Stimulated activated naive CD8-positive, alpha-beta T cell treated with anti-CD3 and anti-CD28 coated beads, Interleukin-15, amount 100 ng/mL, for 72 hours (primary cell): ENCODE data around the gene C8A.

ENCODE experiments used
- ATAC-seq: fragments of 150-1000 bp; cut with Tn5 transposase; 2 replicates; pipeline ENCODE4 v1.10.0; 2021; ENCODE audit warnings: mild to moderate bottlenecking, moderate library complexity
- DNase-seq, 2 donors: peaks; one replicate each; pipeline ENCODE4 v3.0.0; 2021 to 2022
- H3K27ac Mint-ChIP-seq, 2 donors: one replicate each; pipeline ENCODE4 v1.8.0; 2022; ENCODE audit warnings: mild to moderate bottlenecking in 2 of 2, mixed read lengths in 2 of 2, moderate library complexity in 2 of 2
- H3K27me3 Mint-ChIP-seq: one replicate; pipeline ENCODE4 v1.8.0; 2022; ENCODE audit warnings: mixed read lengths
- H3K4me1 Mint-ChIP-seq: one replicate; pipeline ENCODE4 v1.8.0; 2022; ENCODE audit warnings: mild to moderate bottlenecking, mixed read lengths
- H3K4me3 Mint-ChIP-seq, 2 donors: one replicate each; pipeline ENCODE4 v1.8.0; 2022; ENCODE audit warnings: mild to moderate bottlenecking in 2 of 2, mixed read lengths in 2 of 2, moderate library complexity in 1 of 2
- H3K9me3 Mint-ChIP-seq, 2 donors: one replicate each; pipeline ENCODE4 v1.8.0; 2022; ENCODE audit warnings: mixed read lengths in 2 of 2

C8A gene

DNA sequence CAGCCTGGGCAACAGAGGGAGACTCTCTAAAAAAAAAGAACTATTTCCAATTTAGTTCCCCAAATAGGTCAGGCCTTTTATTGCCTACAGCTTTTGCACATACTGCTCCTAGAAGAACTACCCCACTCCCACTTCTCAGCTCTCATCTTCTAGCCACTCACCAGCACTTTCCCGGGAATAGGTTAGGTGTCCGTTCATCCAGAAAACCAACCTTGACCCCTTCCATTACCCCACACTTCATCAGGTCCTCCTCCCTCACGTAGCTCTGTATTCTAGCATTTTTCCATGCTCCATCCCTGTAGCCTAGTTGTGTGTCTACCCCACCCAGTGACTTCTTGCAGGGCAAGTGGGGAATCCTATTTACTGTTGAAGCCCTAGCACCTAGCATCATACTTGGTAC is 68.6 kb downstream of the C8A start:
- H3K4me3 Mint-ChIP-seq, result no peak overlapping the region
- DNase-seq (no peak), ATAC-seq (no peak)
- H3K4me1 Mint-ChIP-seq, result no peaks in the 10 kb centered on the region
- no peaks in the 10 kb centered on the region for H3K9me3 Mint-ChIP-seq
- H3K27me3 Mint-ChIP-seq, result peaks cover 31% of the 10 kb centered on the region
- no peak overlapping the region for H3K27ac Mint-ChIP-seq

DNA sequence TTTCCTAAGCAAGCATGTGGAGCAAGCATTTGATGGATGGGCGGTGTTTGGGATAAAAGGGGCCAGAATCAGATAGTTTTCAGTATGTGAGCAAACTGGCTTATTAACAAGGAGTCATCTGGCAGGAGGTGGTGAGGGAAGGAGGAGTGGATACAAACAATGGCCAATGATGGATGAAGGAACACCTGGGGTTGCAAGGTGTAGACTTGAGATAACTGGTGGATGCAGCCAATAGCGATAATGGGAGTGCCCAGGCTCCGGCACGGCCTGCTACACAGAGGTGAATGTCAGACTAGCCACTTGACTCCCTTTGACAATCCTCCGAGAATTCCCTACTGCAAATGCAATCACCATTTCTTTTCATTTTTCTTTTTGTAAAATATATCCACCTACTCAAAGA is 69.5 kb downstream of the C8A start:
- Mint-ChIP-seq H3K27ac (no peak overlapping the region), H3K9me3 (no peaks in the 10 kb centered on the region), H3K27me3 (peaks cover 31% of the 10 kb centered on the region), H3K4me3 (no peak overlapping the region), H3K4me1 (no peaks in the 10 kb centered on the region)
- DNase-seq (no peak), ATAC-seq (no peak)

DNA sequence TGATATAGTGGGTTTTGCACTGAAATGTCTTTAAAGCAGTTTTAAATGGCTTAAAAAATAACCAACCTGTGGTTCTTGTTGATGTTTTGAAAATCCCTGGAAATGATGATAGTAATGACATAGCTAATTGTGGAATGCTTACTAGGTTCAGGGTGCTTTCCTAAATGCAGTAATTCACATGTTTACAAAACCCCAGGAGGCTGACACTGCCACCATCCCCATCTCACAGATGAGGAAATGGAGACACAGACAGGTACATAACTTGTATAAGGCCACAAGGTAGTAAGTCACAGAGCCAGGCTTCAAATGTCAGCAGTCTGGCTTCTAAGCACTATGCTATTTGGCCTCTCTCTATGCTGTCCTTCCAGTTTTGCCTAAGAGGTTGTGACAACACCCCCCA is 70.6 kb downstream of the C8A start:
- Mint-ChIP-seq H3K27me3 (peaks cover 30% of the 10 kb centered on the region), H3K4me1 (no peaks in the 10 kb centered on the region), H3K4me3 (no peak overlapping the region), H3K27ac (no peak overlapping the region), H3K9me3 (peaks cover 0 to 7% of the 10 kb centered on the region in 2 donors)
- DNase-seq (no peak), ATAC-seq (no peak)

DNA sequence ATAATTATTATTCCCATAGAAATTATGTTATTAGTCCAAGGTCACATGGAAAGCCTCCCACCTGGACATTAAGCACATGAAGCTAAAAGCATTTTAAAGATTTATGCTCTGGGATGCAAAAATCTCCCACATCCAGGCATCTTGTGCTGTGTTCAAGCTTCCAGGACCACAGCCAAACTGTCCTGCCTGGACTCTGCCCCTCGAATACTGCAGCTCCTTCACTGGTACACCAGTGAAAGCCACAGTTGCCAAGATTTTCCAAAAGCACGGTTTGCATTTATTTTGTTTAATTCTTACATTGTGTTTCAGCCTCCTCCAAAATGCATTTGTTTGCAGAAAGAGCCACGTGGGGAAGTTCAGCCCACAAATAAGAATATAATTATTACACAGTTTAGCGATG is 72.6 kb downstream of the C8A start:
- H3K4me1 Mint-ChIP-seq, result no peaks in the 10 kb centered on the region
- peaks cover 26% of the 10 kb centered on the region for H3K27me3 Mint-ChIP-seq
- peaks cover 0 to 7% of the 10 kb centered on the region in 2 donors for H3K9me3 Mint-ChIP-seq
- ATAC-seq (no peak), DNase-seq (no peak)
- no peak overlapping the region for H3K27ac Mint-ChIP-seq
- no peak overlapping the region for H3K4me3 Mint-ChIP-seq

DNA sequence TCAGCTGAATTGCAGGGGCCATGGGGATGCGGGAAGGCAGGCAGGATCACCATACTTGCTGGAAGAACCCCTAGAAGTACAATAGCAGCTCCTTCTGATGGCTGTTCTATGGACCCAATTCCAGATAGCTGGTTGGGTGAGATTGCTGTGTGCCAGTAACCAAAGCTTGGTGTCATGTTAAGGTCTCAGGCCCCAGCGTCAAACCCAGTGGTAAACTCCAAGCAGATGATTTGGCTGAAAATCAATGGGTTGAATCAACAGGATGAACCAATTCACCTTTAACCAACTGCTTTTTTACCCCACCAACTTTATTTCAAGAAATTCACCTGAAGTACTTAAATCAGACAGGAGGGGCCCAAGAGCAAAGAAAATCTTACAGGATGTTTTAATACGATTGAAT is 73.4 kb downstream of the C8A start:
- Mint-ChIP-seq H3K4me3 (no peak overlapping the region), H3K27ac (no peak overlapping the region), H3K9me3 (peaks cover 0 to 7% of the 10 kb centered on the region in 2 donors), H3K4me1 (no peaks in the 10 kb centered on the region), H3K27me3 (peaks cover 25% of the 10 kb centered on the region)
- DNase-seq (no peak), ATAC-seq (no peak)

DNA sequence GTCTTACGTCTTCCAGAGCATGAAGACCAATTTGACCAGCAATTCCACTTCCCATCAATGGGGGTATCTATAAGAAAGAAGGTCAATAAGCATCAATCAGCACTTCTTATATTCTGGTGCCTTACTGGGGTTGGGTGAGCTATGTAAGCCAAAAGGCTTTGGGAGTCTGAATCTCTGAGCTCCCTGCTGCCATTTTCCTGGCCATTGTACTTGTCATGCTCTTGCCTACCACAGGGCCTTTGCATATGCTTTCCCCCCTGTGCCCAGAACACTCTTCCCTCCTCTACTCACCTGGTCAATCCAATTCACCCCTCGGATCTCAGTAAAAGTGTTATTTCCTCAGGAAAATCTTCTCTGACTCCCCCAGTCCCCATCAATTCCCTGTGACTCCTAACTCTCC is 74.9 kb downstream of the C8A start:
- Mint-ChIP-seq H3K9me3 (peaks cover 0 to 7% of the 10 kb centered on the region in 2 donors), H3K27me3 (peaks cover 18% of the 10 kb centered on the region), H3K4me1 (no peaks in the 10 kb centered on the region), H3K4me3 (no peak overlapping the region), H3K27ac (no peak overlapping the region)
- no peak for ATAC-seq
- DNase-seq, result no peak

DNA sequence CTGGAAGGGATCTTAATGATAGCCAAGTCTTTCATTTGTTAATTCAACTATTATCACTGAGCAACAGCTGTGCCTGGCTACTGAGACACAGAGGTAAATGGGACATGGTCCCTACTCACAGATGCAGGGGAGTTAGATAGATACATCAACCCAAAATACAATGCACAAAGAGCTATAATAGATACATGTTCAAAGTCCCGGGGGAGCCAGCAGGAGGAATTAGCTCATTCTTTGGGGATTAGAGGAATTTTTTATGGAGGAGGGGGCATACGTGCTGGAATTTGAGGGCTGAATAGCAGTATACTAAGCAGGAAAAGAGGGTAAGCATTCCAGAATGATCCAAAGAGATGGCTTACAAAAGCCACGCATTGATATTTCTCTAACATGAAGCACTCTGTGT is 76.6 kb downstream of the C8A start:
- Mint-ChIP-seq H3K4me3 (no peak overlapping the region), H3K4me1 (no peaks in the 10 kb centered on the region), H3K27ac (no peak overlapping the region), H3K27me3 (peaks cover 18% of the 10 kb centered on the region), H3K9me3 (peaks cover 0 to 7% of the 10 kb centered on the region in 2 donors)
- no peak for ATAC-seq
- no peak for DNase-seq

DNA sequence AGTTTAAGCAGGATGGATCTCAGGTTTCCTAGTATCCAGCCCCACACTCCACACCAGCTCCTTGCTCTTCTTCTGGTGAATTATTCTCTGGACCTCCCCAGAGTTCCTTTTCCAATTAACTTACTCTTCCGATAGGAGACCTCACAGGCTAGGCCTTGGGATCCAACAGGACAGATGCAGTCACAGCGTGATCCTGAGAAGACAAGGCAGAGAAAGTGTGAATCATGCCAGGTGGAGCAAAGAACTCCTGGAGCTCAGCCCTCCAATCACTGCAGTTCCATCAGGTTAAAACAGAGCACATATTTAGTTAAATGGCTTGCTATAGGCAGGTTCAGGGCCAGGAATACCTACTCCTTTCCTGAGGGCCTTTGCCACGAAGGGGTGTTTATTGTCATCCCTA is 77.1 kb downstream of the C8A start:
- no peaks in the 10 kb centered on the region for H3K4me1 Mint-ChIP-seq
- H3K4me3 Mint-ChIP-seq, result no peak overlapping the region
- peaks cover 0 to 7% of the 10 kb centered on the region in 2 donors for H3K9me3 Mint-ChIP-seq
- no peak for DNase-seq
- peaks cover 18% of the 10 kb centered on the region for H3K27me3 Mint-ChIP-seq
- ATAC-seq, result no peak
- H3K27ac Mint-ChIP-seq, result no peak overlapping the region

DNA sequence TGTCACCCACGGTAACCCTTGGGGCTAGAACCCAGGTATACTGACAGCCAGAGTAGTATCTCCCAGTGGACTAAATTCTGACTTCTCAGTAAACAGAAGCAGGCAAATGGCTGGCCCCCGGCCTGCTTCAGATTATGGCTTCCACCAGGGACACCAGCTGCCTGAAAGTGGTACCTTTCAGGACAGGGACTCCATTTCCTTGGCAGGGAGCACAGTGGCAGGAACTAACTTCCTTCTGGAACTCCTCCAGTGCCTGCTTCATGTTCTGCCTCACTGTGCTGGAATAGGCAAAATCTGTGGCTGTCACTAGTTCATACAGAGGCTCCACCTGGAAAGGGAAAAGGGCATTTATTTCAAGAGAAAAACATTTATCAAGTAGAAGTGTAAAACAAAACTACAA is 78.6 kb downstream of the C8A start:
- DNase-seq, result no peak
- Mint-ChIP-seq H3K4me3 (no peak overlapping the region), H3K27me3 (peaks cover 18% of the 10 kb centered on the region), H3K27ac (no peak overlapping the region), H3K9me3 (peaks cover 0 to 7% of the 10 kb centered on the region in 2 donors), H3K4me1 (no peaks in the 10 kb centered on the region)
- no peak for ATAC-seq

DNA sequence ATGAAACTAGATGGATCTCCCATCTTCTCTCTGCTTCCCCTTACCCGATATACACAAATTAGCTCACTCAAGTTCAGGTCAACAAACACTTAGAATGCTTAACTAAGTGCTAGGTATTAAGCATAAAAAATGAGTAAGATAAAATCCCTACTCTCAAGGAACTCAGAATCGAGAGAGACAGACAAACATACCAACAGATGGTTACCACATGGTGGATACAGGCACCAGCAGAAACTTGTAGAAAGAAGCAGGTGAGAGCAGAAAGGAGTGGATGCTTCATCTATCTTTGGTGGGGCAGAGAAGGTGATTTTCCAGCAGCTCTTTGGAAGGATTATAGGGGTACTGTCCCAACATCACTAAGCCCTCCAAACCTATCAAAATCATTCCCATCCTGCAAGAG is 79.0 kb downstream of the C8A start:
- peaks cover 0 to 7% of the 10 kb centered on the region in 2 donors for H3K9me3 Mint-ChIP-seq
- DNase-seq (no peak), ATAC-seq (no peak)
- no peaks in the 10 kb centered on the region for H3K4me1 Mint-ChIP-seq
- no peak overlapping the region for H3K4me3 Mint-ChIP-seq
- no peak overlapping the region for H3K27ac Mint-ChIP-seq
- peaks cover 18% of the 10 kb centered on the region for H3K27me3 Mint-ChIP-seq

DNA sequence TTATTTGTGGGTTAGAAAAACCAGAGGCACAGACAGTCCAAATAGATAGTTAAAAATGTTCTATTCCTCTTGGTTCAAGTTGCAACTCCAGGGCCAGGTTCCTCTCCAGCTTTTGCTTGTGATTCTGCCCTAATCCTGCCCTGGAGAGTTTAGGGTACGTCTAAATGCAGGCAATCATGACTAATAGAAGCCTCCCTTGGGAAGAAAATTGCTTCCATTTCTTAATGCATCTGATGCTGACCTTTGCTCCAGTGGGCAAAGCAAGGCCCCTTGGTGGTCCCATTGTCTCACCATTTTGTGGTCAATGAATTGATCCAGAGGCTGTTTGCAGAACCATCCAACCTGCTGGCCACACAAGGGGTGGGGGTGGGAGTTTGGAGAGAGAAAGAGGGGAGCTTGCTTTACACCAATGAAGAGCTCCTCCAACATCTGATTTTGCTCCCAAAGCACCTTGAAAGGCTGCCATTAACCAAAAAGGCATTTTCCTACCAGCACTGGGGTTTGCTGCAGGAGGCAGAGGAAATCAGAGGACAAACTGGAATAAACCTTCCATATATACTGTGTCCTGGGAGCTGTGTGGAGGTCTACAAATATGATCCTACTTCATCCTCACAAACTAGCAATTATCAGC is 79.9 kb downstream of the C8A start:
- no peaks in the 10 kb centered on the region for H3K4me1 Mint-ChIP-seq
- no peak overlapping the region for H3K27ac Mint-ChIP-seq
- ATAC-seq, result no peak
- peaks cover 0 to 4% of the 10 kb centered on the region in 2 donors for H3K9me3 Mint-ChIP-seq
- no peak for DNase-seq
- H3K4me3 Mint-ChIP-seq, result no peak overlapping the region
- H3K27me3 Mint-ChIP-seq, result peaks cover 18% of the 10 kb centered on the region

DNA sequence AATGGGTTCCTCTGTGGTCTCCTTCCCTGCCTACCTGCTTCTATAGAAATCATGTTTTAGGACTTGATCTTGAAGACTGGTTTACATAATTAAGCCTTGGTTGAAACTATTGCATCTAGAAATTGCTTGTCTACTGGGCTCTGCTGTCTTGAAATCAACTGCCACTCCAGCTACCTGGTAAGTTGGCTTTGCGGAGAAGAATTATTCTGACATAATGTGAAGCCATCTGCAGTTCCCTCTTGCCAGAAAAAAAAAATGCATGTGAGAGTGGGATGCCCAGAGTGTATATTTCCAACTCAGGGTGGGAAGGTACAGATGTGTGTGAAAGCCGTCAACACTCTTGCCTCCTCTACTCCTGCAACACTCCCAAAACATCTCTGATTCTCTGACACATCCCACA is 84.0 kb downstream of the C8A start:
- DNase-seq (no peak), ATAC-seq (no peak)
- H3K4me1 Mint-ChIP-seq, result no peaks in the 10 kb centered on the region
- peaks cover 7% of the 10 kb centered on the region for H3K27me3 Mint-ChIP-seq
- H3K27ac Mint-ChIP-seq, result no peak overlapping the region
- no peak overlapping the region for H3K4me3 Mint-ChIP-seq
- no peaks in the 10 kb centered on the region for H3K9me3 Mint-ChIP-seq

DNA sequence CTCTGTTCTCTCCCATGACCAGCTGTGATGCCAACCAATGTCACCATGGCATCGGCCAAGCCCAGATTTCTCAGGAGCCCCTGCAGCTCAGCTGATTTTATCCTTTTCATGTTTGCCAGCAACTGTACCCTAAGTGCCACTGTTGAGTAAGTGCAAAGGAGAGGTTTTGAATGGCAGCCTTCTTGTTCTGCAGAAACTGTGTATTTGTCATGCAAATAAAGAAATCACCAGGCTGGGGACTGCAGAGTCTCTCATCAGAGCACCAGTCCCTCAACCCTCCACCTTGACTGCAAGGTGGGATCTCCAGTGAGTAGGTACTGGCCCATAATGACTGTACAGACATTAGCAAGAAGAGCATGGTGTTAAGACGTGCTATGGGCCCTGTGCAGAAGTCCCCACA is 84.6 kb downstream of the C8A start:
- Mint-ChIP-seq H3K9me3 (no peaks in the 10 kb centered on the region), H3K27ac (no peak overlapping the region), H3K27me3 (peaks cover 1% of the 10 kb centered on the region), H3K4me1 (no peaks in the 10 kb centered on the region), H3K4me3 (no peak overlapping the region)
- DNase-seq (no peak), ATAC-seq (no peak)

DNA sequence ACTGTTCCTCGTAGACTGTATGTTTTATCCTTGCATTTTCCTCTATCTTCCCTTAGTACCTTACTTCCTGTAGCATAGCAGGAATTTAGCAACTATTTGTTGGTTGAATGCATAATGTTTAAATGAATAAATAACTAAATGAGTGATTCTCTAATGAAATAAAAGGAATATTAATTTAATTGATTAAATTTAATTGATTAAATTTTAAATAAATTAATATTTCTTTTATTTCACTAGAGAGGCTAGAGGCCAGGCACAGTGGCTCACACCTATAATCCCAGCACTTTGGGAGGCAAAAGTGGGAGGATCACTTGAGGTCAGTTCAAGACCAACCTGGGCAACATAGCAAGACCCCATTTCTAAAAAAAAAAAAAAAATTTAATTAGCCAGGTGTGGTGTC is 85.4 kb downstream of the C8A start:
- no peak for ATAC-seq
- H3K27ac Mint-ChIP-seq, result no peak overlapping the region

DNA sequence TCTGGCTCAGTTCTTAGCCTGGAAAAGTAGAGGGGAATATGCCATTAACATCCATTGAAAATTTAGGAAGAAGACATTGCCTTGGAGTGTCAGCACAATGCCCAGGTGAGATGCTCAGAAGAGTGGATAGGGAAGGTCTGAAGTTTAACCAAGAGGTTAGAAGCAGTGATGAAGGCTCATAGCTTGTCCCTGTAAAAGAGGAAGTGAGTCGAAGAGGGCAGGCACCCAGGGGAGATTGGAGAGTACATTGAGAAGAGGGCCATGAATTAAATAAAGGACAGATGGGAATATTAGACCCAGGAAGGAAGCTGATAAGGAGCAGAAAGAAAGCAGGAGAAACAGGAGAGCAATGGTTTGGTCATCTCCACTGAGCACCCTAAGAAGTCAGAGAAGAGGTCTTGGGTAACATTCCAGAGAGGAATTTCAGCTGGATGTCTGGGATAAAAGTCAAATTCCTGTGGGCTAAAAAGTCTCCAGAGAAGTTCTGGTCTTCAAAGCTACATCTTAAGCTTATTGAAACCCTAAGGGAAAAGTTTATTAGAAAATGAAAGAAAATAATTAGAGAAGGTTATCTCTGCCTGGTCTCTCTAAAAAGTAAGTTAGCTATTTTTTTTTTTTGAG is 93.9 kb downstream of the C8A start:
- Mint-ChIP-seq H3K27ac (no peak overlapping the region), H3K4me1 (no peaks in the 10 kb centered on the region), H3K27me3 (no peaks in the 10 kb centered on the region), H3K4me3 (no peak overlapping the region), H3K9me3 (no peaks in the 10 kb centered on the region)
- no peak for DNase-seq
- ATAC-seq, result no peak

More for the DNA sequence above, 85.4 kb downstream of the C8A start:
- Mint-ChIP-seq H3K27me3 (no peaks in the 10 kb centered on the region), H3K4me1 (no peaks in the 10 kb centered on the region), H3K4me3 (no peak overlapping the region), H3K9me3 (no peaks in the 10 kb centered on the region)
- DNase-seq, result no peak

DNA sequence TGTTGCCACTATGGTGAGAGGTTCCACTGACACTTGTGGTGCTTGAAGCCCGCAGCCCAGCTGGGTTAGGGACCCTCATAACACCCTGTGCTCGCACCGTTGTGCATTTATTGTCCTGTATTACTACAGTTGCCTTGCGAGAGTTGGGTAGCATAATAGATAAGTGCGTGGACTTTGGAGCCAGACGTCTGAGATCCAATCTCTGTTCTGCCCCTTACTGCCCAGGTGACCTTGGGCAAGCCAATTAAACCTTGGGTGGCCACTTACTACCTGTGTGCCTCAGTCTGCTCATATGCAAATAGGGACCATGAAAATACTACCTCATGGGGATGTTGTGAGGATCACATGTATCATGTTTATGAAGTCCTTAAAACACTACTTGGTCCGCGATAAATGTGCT is 97.9 kb downstream of the C8A start:
- ATAC-seq (no peak), DNase-seq (no peak)
- no peak overlapping the region for H3K27ac Mint-ChIP-seq
- H3K4me3 Mint-ChIP-seq, result no peak overlapping the region
- peaks cover 9% of the 10 kb centered on the region for H3K27me3 Mint-ChIP-seq
- no peaks in the 10 kb centered on the region for H3K9me3 Mint-ChIP-seq
- no peaks in the 10 kb centered on the region for H3K4me1 Mint-ChIP-seq

DNA sequence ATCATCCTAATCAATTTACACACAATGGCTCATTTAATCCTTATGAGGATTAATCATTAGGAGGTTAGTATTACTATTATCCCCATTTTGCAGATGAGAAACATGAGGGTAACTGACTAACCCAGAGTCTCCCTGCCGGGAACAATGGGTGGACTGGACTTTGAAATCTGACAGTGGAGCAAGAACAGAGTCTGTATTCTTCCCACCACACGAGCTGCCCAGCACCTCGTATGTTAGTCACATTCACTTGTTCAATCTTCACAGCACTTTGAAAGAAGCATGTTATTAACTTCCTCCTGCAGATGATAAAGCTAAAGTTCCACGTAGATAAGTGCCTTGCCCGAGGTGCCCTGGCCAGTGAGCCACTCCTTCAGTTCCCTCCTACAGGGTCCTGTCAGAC is 98.8 kb downstream of the C8A start:
- Mint-ChIP-seq H3K27me3 (peaks cover 16% of the 10 kb centered on the region), H3K27ac (no peak overlapping the region), H3K4me3 (no peak overlapping the region), H3K4me1 (no peaks in the 10 kb centered on the region), H3K9me3 (no peaks in the 10 kb centered on the region)
- DNase-seq, result no peak
- ATAC-seq, result no peak
